WTC11 (cell line): Measurements from ENCODE around the gene BRAF. TPM values are rescaled to one million over a fixed set of nuclear protein-coding genes. Genes with fewer than 3 reads are reported as not detected.

ENCODE experiments used
- ATAC-seq: fragments of 200-7000 bp; cut with Tn5 transposase; 2 replicates; pipeline ENCODE4 v1.10.0; 2021; ENCODE audit warnings: mild to moderate bottlenecking, moderate library complexity
- CTCF ChIA-PET: fragments of 300-600 bp; sonication (Branson Sonifier 250); formaldehyde crosslinking; loops from one replicate; lab custom pipeline; 2021; ENCODE audit warnings: antibody characterized with exemption; lab: Charles Lee
- POLR2A ChIA-PET: fragments of 350-600 bp; sonication (Branson Sonifier 250); formaldehyde crosslinking; loops from one replicate; lab custom pipeline; 2021; ENCODE audit warnings: antibody characterized with exemption; lab: Charles Lee
- DNase-seq: peaks from one replicate; pipeline ENCODE4 v3.0.0; 2021; ENCODE audit warnings: low spot score
- H3K27ac Mint-ChIP-seq: 2 replicates; pipeline ENCODE4 v1.8.0; 2021; ENCODE audit warnings: mixed read lengths
- H3K27me3 Mint-ChIP-seq: 2 replicates; pipeline ENCODE4 v1.8.0; 2021; ENCODE audit warnings: low read depth, mild to moderate bottlenecking, moderate library complexity, mixed read lengths
- H3K36me3 Mint-ChIP-seq: 2 replicates; pipeline ENCODE4 v1.8.0; 2021; ENCODE audit warnings: mixed read lengths
- H3K4me1 Mint-ChIP-seq: 2 replicates; pipeline ENCODE4 v1.8.0; 2022; ENCODE audit warnings: mixed read lengths
- H3K4me3 Mint-ChIP-seq: 2 replicates; pipeline ENCODE4 v1.8.0; 2021; ENCODE audit warnings: mild to moderate bottlenecking, moderate library complexity, mixed read lengths
- H3K9me3 Mint-ChIP-seq: 2 replicates; pipeline ENCODE4 v1.8.0; 2021; ENCODE audit warnings: mixed read lengths
- ARID4B ChIP-seq: sonication (generic); formaldehyde crosslinking; IDR thresholded peaks from 2 replicates; pipeline ENCODE4 v1.8.0; 2023; ENCODE audit warnings: missing genetic modification reagents, mild to moderate bottlenecking, borderline replicate concordance
- CDX4 ChIP-seq: fragments of 250-450 bp; sonication (Bioruptor Pico); IDR thresholded peaks from 2 replicates; pipeline ENCODE4 v1.9.0; 2021; ENCODE audit warnings: moderate library complexity, mild to moderate bottlenecking, inconsistent platforms, borderline replicate concordance
- E2F4 ChIP-seq: sonication (generic); formaldehyde crosslinking; IDR thresholded peaks from 2 replicates; pipeline ENCODE4 v1.8.1; 2022; ENCODE audit warnings: low read depth, mild to moderate bottlenecking, moderate library complexity, missing genetic modification reagents, borderline replicate concordance
- ELF4 ChIP-seq: sonication (generic); formaldehyde crosslinking; IDR thresholded peaks from 2 replicates; pipeline ENCODE4 v1.8.1; 2022; ENCODE audit warnings: low read depth, mild to moderate bottlenecking, moderate library complexity, missing genetic modification reagents
- FOXK1 ChIP-seq: sonication (generic); formaldehyde crosslinking; IDR thresholded peaks from 2 replicates; pipeline ENCODE4 v1.8.0; 2022; ENCODE audit warnings: mild to moderate bottlenecking, moderate library complexity, missing genetic modification reagents
- GABPB1 ChIP-seq: sonication (generic); formaldehyde crosslinking; IDR thresholded peaks from 2 replicates; pipeline ENCODE4 v1.8.1; 2023; ENCODE audit warnings: mild to moderate bottlenecking, missing genetic modification reagents
- HMGXB4 ChIP-seq: sonication (generic); formaldehyde crosslinking; IDR thresholded peaks from 2 replicates; pipeline ENCODE4 v1.8.1; 2023; ENCODE audit warnings: mild to moderate bottlenecking, moderate library complexity, missing genetic modification reagents
- IRF1 ChIP-seq: sonication (generic); formaldehyde crosslinking; IDR thresholded peaks from 2 replicates; pipeline ENCODE4 v1.8.0; 2023; ENCODE audit warnings: missing genetic modification reagents
- MYBL2 ChIP-seq: sonication (generic); formaldehyde crosslinking; IDR thresholded peaks from 2 replicates; pipeline ENCODE4 v1.8.1; 2023; ENCODE audit warnings: mild to moderate bottlenecking, moderate library complexity, missing genetic modification reagents
- NFATC4 ChIP-seq: fragments of 250-450 bp; sonication (Bioruptor Pico); IDR thresholded peaks from 2 replicates; pipeline ENCODE4 v1.9.0; 2021; ENCODE audit warnings: mild to moderate bottlenecking
- NFYB ChIP-seq: sonication (generic); formaldehyde crosslinking; conservative IDR thresholded peaks from 2 replicates; pipeline ENCODE4 v1.8.0; 2022; ENCODE audit warnings: low read depth, missing genetic modification reagents
- PRDM15 ChIP-seq: sonication (generic); formaldehyde crosslinking; IDR thresholded peaks from 2 replicates; pipeline ENCODE4 v1.8.0; 2022; ENCODE audit warnings: missing genetic modification reagents
- RORB ChIP-seq: fragments of 250-450 bp; sonication (Bioruptor Pico); IDR thresholded peaks from 2 replicates; pipeline ENCODE4 v1.9.0; 2021; ENCODE audit warnings: mild to moderate bottlenecking
- USF2 ChIP-seq: sonication (generic); formaldehyde crosslinking; IDR thresholded peaks from 2 replicates; pipeline ENCODE4 v1.8.1; 2023; ENCODE audit warnings: mild to moderate bottlenecking, missing genetic modification reagents, moderate library complexity
- ZNF232 ChIP-seq: sonication (generic); formaldehyde crosslinking; IDR thresholded peaks from 2 replicates; pipeline ENCODE4 v1.8.0; 2022; ENCODE audit warnings: mild to moderate bottlenecking, missing genetic modification reagents
- ZNF317 ChIP-seq: sonication (generic); formaldehyde crosslinking; IDR thresholded peaks from 2 replicates; pipeline ENCODE4 v1.8.1; 2023; ENCODE audit warnings: low read depth, mild to moderate bottlenecking, moderate library complexity, missing genetic modification reagents, borderline replicate concordance
- ZNF416 ChIP-seq: fragments of 250-450 bp; sonication (Bioruptor Pico); IDR thresholded peaks from 2 replicates; pipeline ENCODE4 v1.9.0; 2021; ENCODE audit warnings: mild to moderate bottlenecking, inconsistent platforms
- ZNF512 ChIP-seq: sonication (generic); formaldehyde crosslinking; IDR thresholded peaks from 2 replicates; pipeline ENCODE4 v1.8.1; 2022; ENCODE audit warnings: missing genetic modification reagents, borderline replicate concordance
- total RNA-seq: library from RNA; stranded (reverse); gene quantifications from 3 replicates; pipeline ENCODE4 v1.2.3, GENCODE V29; 2021

BRAF gene
- total RNA-seq, 1 experiment from 2014 or later = 29.2 TPM

- TF ChIP-seq ARID4B (no peak), RORB (no peak), ZNF512 (CRISPR knock-in tag) (no peak), ZNF232 (CRISPR knock-in tag) (no peak), CDX4 (CRISPR knock-in tag) (no peak)
Observed at GRCh38 chr7:140697447-140698143, 227.1 kb downstream of the BRAF start (continued).

- CTCF ChIA-PET = interaction anchor here (0.9 to 1.2 kb wide), 2 partner anchors 43 to 286 kb away, joined by 3 to 7 read pairs; no protein-coding TSS in a partner anchor
- no peaks in the 10 kb centered on the region for H3K27me3 Mint-ChIP-seq
- peak within 1 kb of the TSS; percentile 90 for H3K4me3 Mint-ChIP-seq
- ATAC-seq = peak; percentile 90
- POLR2A ChIA-PET = no interaction called here
- DNase-seq = peak; percentile 96
- H3K9me3 Mint-ChIP-seq = no peaks in the 10 kb centered on the region
- peak within 1 kb of the TSS; percentile 85 for H3K27ac Mint-ChIP-seq
- H3K36me3 Mint-ChIP-seq = no peaks in the 10 kb centered on the region
- peaks cover 20% of the 10 kb centered on the region for H3K4me1 Mint-ChIP-seq
- TF ChIP-seq ZNF317 (CRISPR knock-in tag) (no peak), E2F4 (CRISPR knock-in tag) (peak; percentile 75; the same call in 1 of the 2 replicates), GABPB1 (peak; percentile 28; the same call in 1 of the 2 replicates), NFATC4 (CRISPR knock-in tag) (no peak), HMGXB4 (CRISPR knock-in tag) (peak; percentile 94), FOXK1 (peak; percentile 67), MYBL2 (CRISPR knock-in tag) (peak; percentile 82; the same call in 1 of the 2 replicates), USF2 (CRISPR knock-in tag) (no peak; the same call in 1 of the 2 replicates), PRDM15 (CRISPR knock-in tag) (no peak), ELF4 (no peak), IRF1 (CRISPR knock-in tag) (peak; percentile 46; the same call in 1 of the 2 replicates), ZNF416 (CRISPR knock-in tag) (no peak), NFYB (CRISPR knock-in tag) (no peak)
Observed at GRCh38 chr7:140696680-140697446, 227.9 kb downstream of the BRAF start, which contains the start of gene NDUFB2. Gene NDUFB2, plus strand, starts transcription at chr7:140696708. Its CDS starts 37 bp downstream, at chr7:140696745.
